ENCODE measurements around the gene POPDC2.
A peak's percentile ranks its signal among the peaks of the same experiment; 100 is the strongest.

The POPDC2 gene

GRCh38 chr3:119602676-119603075 lies 57.7 kb downstream of the POPDC2 start:
- H3K79me2 ChIP-seq (ENCODE audit: insufficient read depth, low read length): no peaks in the 10 kb centered on the region
- H3K9ac ChIP-seq (ENCODE audit: low read depth, low read length): no peak overlapping the region
- no peak for DNase-seq
- no peaks in the 10 kb centered on the region for H3K9me3 ChIP-seq (ENCODE audit: insufficient read depth, low read length, severe bottlenecking)
- no peak overlapping the region for H3K4me3 ChIP-seq (ENCODE audit: low read depth in 1 of 2, low read length in 2 of 2)
- H2AFZ ChIP-seq (ENCODE audit: low read depth, low read length): no peak overlapping the region
- no peaks in the 10 kb centered on the region for H4K20me1 ChIP-seq (ENCODE audit: insufficient read depth, low read length)
- no peak for ATAC-seq (ENCODE audit: insufficient read depth, low read depth)
- no peak overlapping the region for H3K4me2 ChIP-seq (ENCODE audit: insufficient read depth, low read length)
- H3K36me3 ChIP-seq (ENCODE audit: insufficient read depth, low read length): no peaks in the 10 kb centered on the region
- TF ChIP-seq EZH2 (IDR thresholded peaks at IDR 0.05; ENCODE audit: borderline replicate concordance, low read depth, low read length, severe bottlenecking) (no peak), CTCF (IDR thresholded peaks at IDR 0.05; ENCODE audit: borderline replicate concordance, extremely low read depth, low read length, poor library complexity, severe bottlenecking) (no peak)
- no peak overlapping the region for H3K27ac ChIP-seq (ENCODE audit: low read length)
- no peaks in the 10 kb centered on the region for H3K27me3 ChIP-seq (ENCODE audit: insufficient read depth, low read length, poor library complexity)
- no peaks in the 10 kb centered on the region for H3K4me1 ChIP-seq (ENCODE audit: insufficient read depth, low read length)

- H2AFZ ChIP-seq (ENCODE audit: low read depth, low read length): no peak overlapping the region
- DNase-seq (no peak), ATAC-seq (ENCODE audit: insufficient read depth, low read depth) (no peak)
- no peaks in the 10 kb centered on the region for H3K4me1 ChIP-seq (ENCODE audit: insufficient read depth, low read length)
- no peak overlapping the region for H3K4me3 ChIP-seq (ENCODE audit: low read depth in 1 of 2, low read length in 2 of 2)
- no peak overlapping the region for H3K9ac ChIP-seq (ENCODE audit: low read depth, low read length)
- H3K9me3 ChIP-seq (ENCODE audit: insufficient read depth, low read length, severe bottlenecking): no peaks in the 10 kb centered on the region
- no peak overlapping the region for H3K4me2 ChIP-seq (ENCODE audit: insufficient read depth, low read length)
- no peaks in the 10 kb centered on the region for H3K36me3 ChIP-seq (ENCODE audit: insufficient read depth, low read length)
- no peaks in the 10 kb centered on the region for H3K27me3 ChIP-seq (ENCODE audit: insufficient read depth, low read length, poor library complexity)
- H4K20me1 ChIP-seq (ENCODE audit: insufficient read depth, low read length): no peaks in the 10 kb centered on the region
- no peak for TF ChIP-seq EZH2 (IDR thresholded peaks at IDR 0.05; ENCODE audit: borderline replicate concordance, low read depth, low read length, severe bottlenecking)
- TF ChIP-seq CTCF (IDR thresholded peaks at IDR 0.05; ENCODE audit: borderline replicate concordance, extremely low read depth, low read length, poor library complexity, severe bottlenecking): no peak
- no peak overlapping the region for H3K27ac ChIP-seq (ENCODE audit: low read length)
- no peaks in the 10 kb centered on the region for H3K79me2 ChIP-seq (ENCODE audit: insufficient read depth, low read length)
Measured at GRCh38 chr3:119601154-119601553, 59.2 kb downstream of the POPDC2 start.

- Histone ChIP-seq H4K20me1 (ENCODE audit: insufficient read depth, low read length) (no peaks in the 10 kb centered on the region), H3K27me3 (ENCODE audit: insufficient read depth, low read length, poor library complexity) (no peaks in the 10 kb centered on the region), H3K4me3 (ENCODE audit: low read depth in 1 of 2, low read length in 2 of 2) (no peak overlapping the region), H3K9me3 (ENCODE audit: insufficient read depth, low read length, severe bottlenecking) (no peaks in the 10 kb centered on the region), H3K27ac (ENCODE audit: low read length) (no peak overlapping the region), H3K4me2 (ENCODE audit: insufficient read depth, low read length) (no peak overlapping the region), H2AFZ (ENCODE audit: low read depth, low read length) (no peak overlapping the region), H3K79me2 (ENCODE audit: insufficient read depth, low read length) (no peaks in the 10 kb centered on the region), H3K4me1 (ENCODE audit: insufficient read depth, low read length) (no peaks in the 10 kb centered on the region), H3K36me3 (ENCODE audit: insufficient read depth, low read length) (no peaks in the 10 kb centered on the region), H3K9ac (ENCODE audit: low read depth, low read length) (no peak overlapping the region)
- peak; percentile 9 for DNase-seq
- TF ChIP-seq EZH2 (IDR thresholded peaks at IDR 0.05; ENCODE audit: borderline replicate concordance, low read depth, low read length, severe bottlenecking) (no peak), CTCF (IDR thresholded peaks at IDR 0.05; ENCODE audit: borderline replicate concordance, extremely low read depth, low read length, poor library complexity, severe bottlenecking) (peak; percentile 45)
- ATAC-seq (ENCODE audit: insufficient read depth, low read depth): peak; percentile 72
Measured at GRCh38 chr3:119600732-119601131, 59.7 kb downstream of the POPDC2 start.
